Neural progenitor cell (in vitro differentiated cells): ENCODE data around the gene CAB39L. TPM values are rescaled to one million over a fixed set of nuclear protein-coding genes. Genes with fewer than 3 reads are reported as not detected.

ENCODE experiments used
- DNase-seq: peaks from one replicate; pipeline ENCODE4 v3.0.0-alpha.2; 2016; ENCODE audit warnings: low spot score
- H2AFZ ChIP-seq: fragments of 200-600 bp; sonication (generic); replicated peaks from 2 replicates; pipeline ENCODE4 v1.6.1; 2016; ENCODE audit warnings: antibody characterized with exemption
- H3F3A ChIP-seq: fragments of 200-600 bp; sonication (generic); 2 replicates; pipeline ENCODE4 v1.6.1; 2016; ENCODE audit warnings: antibody characterized with exemption, low read depth
- H3K27ac ChIP-seq: fragments of 200-600 bp; sonication (generic); 2 replicates; pipeline ENCODE4 v1.5.1; 2016; ENCODE audit warnings: mild to moderate bottlenecking
- H3K27me3 ChIP-seq: fragments of 200-600 bp; sonication (generic); 2 replicates; pipeline ENCODE4 v1.6.1; 2016; ENCODE audit warnings: mild to moderate bottlenecking, moderate library complexity
- H3K36me3 ChIP-seq: fragments of 200-600 bp; sonication (generic); 2 replicates; pipeline ENCODE4 v1.5.1; 2016
- H3K4me1 ChIP-seq: fragments of 200-600 bp; sonication (generic); 2 replicates; pipeline ENCODE4 v1.6.1; 2016; ENCODE audit warnings: mixed run types
- H3K4me2 ChIP-seq: fragments of 200-600 bp; sonication (generic); 2 replicates; pipeline ENCODE4 v1.6.1; 2016
- H3K4me3 ChIP-seq: fragments of 200-600 bp; sonication (generic); 2 replicates; pipeline ENCODE4 v1.5.1; 2016
- H3K79me2 ChIP-seq: fragments of 200-600 bp; sonication (generic); 2 replicates; pipeline ENCODE4 v1.6.1; 2016; ENCODE audit warnings: low read depth
- H3K9ac ChIP-seq: fragments of 200-600 bp; sonication (generic); 2 replicates; pipeline ENCODE4 v1.6.1; 2016
- H3K9me3 ChIP-seq: fragments of 200-600 bp; sonication (generic); 2 replicates; pipeline ENCODE4 v1.5.1; 2016; ENCODE audit warnings: low read depth
- H4K20me1 ChIP-seq: fragments of 200-600 bp; sonication (generic); 2 replicates; pipeline ENCODE4 v1.6.1; 2016; ENCODE audit warnings: low read depth
- H3K27ac Mint-ChIP-seq: 3 replicates; pipeline ENCODE4 v1.8.0; 2021; ENCODE audit warnings: mixed read lengths
- H3K27me3 Mint-ChIP-seq: 2 replicates; pipeline ENCODE4 v1.8.0; 2022; ENCODE audit warnings: low read depth, mild to moderate bottlenecking, inconsistent platforms, moderate library complexity, mixed read lengths; ENCODE audit not compliant: insufficient read depth
- H3K36me3 Mint-ChIP-seq: 3 replicates; pipeline ENCODE4 v1.8.0; 2021; ENCODE audit warnings: mixed read lengths
- H3K4me1 Mint-ChIP-seq: 3 replicates; pipeline ENCODE4 v1.8.0; 2021; ENCODE audit warnings: mixed read lengths
- H3K4me3 Mint-ChIP-seq: 3 replicates; pipeline ENCODE4 v1.8.0; 2021; ENCODE audit warnings: mild to moderate bottlenecking, moderate library complexity, mixed read lengths
- H3K9me3 Mint-ChIP-seq: 3 replicates; pipeline ENCODE4 v1.8.0; 2020; ENCODE audit warnings: mixed read lengths
- EZH2 ChIP-seq: fragments of 200-600 bp; sonication (generic); IDR thresholded peaks from 2 replicates; pipeline ENCODE4 v1.6.1; 2017; ENCODE audit warnings: antibody characterized with exemption, mild to moderate bottlenecking, moderate library complexity
- EZH2phosphoT487 ChIP-seq: fragments of 200-600 bp; sonication (generic); IDR thresholded peaks from 2 replicates; pipeline ENCODE4 v1.6.1; 2017; ENCODE audit warnings: antibody characterized with exemption
- total RNA-seq: library from RNA; depleted of rRNA; stranded (reverse); fragments of >200 nt; gene quantifications from 2 replicates; pipeline ENCODE4 v1.2.3, GENCODE V29; 2015; ENCODE audit warnings: low replicate concordance
- TF ChIP-seq, protein P1 (sequence below): fragments of 200-600 bp; sonication (generic); IDR thresholded peaks from 2 replicates; pipeline ENCODE4 v1.5.1; 2017; ENCODE audit warnings: antibody characterized with exemption, mild to moderate bottlenecking

Gene CAB39L
- total RNA-seq, 1 donor from 2014 or later: 18.1 TPM

DNA sequence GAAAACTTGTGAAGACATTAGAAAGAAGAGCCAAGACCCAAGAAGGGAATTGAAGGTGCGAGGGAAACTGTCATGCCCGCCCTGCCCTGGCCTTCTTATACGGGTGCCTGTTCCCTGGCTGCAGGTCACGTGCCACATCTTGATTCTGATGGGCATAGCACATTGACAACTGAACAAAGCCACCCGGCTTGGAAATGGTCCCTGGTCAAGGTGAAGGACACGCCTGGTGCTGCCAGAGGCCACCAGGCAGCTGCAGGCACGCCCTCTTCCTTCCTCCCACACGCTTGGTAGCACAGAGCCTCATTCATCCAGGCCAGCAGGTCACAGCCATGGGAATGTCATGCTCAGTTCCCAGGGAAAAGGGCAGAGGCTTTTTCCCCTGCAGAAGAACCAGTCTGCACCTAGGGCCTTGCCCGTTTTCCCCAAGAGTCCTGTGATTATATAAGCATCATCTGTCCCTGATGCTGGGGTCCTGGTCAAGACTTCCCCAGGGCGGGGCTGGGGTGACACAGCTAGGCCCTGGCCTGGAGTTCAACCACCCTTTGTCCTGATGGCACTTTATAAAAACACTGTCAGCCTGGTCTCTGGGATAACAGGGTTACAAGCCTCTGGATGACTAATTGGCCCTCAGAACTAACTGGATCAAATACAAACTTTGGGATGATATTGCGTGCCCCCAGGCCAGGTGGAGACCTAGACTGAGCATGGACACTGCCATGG is 140.2 kb downstream of the CAB39L start:
- Histone ChIP-seq H3K4me1 (no peaks in the 10 kb centered on the region), H2AFZ (no peak overlapping the region), H3K4me3 (no peak overlapping the region), H3K27me3 (no peaks in the 10 kb centered on the region), H3K27ac (no peak overlapping the region), H3F3A (no peaks in the 10 kb centered on the region), H3K9me3 (no peaks in the 10 kb centered on the region), H3K4me2 (no peak overlapping the region), H3K79me2 (no peaks in the 10 kb centered on the region), H3K9ac (no peak overlapping the region), H4K20me1 (no peaks in the 10 kb centered on the region), H3K36me3 (no peaks in the 10 kb centered on the region)
- Mint-ChIP-seq H3K27ac (no peak overlapping the region), H3K9me3 (no peaks in the 10 kb centered on the region), H3K4me3 (no peak overlapping the region), H3K36me3 (no peaks in the 10 kb centered on the region), H3K4me1 (peaks cover 38% of the 10 kb centered on the region), H3K27me3 (peaks cover 8% of the 10 kb centered on the region)
- no peak for DNase-seq
- no peak for TF ChIP-seq EZH2
- TF ChIP-seq, protein P1, sequence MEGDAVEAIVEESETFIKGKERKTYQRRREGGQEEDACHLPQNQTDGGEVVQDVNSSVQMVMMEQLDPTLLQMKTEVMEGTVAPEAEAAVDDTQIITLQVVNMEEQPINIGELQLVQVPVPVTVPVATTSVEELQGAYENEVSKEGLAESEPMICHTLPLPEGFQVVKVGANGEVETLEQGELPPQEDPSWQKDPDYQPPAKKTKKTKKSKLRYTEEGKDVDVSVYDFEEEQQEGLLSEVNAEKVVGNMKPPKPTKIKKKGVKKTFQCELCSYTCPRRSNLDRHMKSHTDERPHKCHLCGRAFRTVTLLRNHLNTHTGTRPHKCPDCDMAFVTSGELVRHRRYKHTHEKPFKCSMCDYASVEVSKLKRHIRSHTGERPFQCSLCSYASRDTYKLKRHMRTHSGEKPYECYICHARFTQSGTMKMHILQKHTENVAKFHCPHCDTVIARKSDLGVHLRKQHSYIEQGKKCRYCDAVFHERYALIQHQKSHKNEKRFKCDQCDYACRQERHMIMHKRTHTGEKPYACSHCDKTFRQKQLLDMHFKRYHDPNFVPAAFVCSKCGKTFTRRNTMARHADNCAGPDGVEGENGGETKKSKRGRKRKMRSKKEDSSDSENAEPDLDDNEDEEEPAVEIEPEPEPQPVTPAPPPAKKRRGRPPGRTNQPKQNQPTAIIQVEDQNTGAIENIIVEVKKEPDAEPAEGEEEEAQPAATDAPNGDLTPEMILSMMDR: no peak
- TF ChIP-seq EZH2phosphoT487: no peak

DNA sequence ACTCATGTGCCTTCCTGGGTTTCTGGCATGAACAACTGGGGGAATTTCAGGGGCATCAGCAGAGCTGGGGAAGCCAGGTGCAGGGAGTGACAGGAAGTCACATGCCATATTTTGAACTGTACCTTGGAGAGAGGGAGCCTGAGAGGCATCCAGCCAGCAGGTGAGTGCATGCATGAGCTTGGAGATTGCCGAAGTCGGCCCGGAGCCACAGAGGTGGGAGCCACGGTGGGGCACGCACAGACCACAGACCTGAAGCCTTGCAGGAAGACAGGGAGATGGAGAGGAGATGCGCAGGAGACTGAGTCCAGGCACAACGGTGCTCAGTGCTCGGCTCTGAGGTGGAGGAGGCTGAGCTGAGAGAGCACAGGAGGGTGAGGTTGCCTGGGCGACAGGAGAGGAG is 141.0 kb downstream of the CAB39L start:
- Mint-ChIP-seq H3K27me3 (peaks cover 8% of the 10 kb centered on the region), H3K36me3 (no peaks in the 10 kb centered on the region), H3K4me1 (peaks cover 38% of the 10 kb centered on the region), H3K4me3 (peak overlapping the region; percentile 33), H3K27ac (peak overlapping the region; percentile 83), H3K9me3 (no peaks in the 10 kb centered on the region)
- Histone ChIP-seq H4K20me1 (no peaks in the 10 kb centered on the region), H3K4me3 (no peak overlapping the region), H3K4me1 (no peaks in the 10 kb centered on the region), H3K79me2 (no peaks in the 10 kb centered on the region), H3F3A (no peaks in the 10 kb centered on the region), H3K9ac (no peak overlapping the region), H2AFZ (peak overlapping the region; percentile 42), H3K36me3 (no peaks in the 10 kb centered on the region), H3K27me3 (no peaks in the 10 kb centered on the region), H3K27ac (no peak overlapping the region), H3K4me2 (no peak overlapping the region), H3K9me3 (no peaks in the 10 kb centered on the region)
- TF ChIP-seq EZH2 (no peak), EZH2phosphoT487 (no peak)
- TF ChIP-seq, protein P1: no peak
- DNase-seq: no peak

DNA sequence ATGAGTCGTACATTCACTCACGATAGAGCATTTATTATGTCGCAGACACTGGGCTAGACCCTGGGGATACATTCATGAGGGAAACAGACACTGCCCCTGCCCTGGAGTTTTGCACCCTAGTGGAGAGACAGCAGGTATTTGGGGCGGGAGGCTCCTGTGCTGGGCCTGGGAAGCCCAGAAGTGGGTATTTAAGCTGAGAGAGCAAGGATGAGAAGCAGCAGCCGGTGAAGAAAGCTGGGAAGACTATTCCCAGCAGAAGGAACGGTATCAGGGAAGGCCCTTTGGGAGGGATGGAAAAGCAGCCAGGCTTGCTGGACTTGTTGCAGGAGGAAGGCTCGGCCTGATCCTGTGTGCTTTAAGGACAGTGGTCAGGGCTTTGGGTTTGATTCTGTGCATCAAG is 141.6 kb downstream of the CAB39L start:
- no peak overlapping the region for H3K4me3 ChIP-seq
- H3K27me3 Mint-ChIP-seq: peaks cover 8% of the 10 kb centered on the region
- no peaks in the 10 kb centered on the region for H3K27me3 ChIP-seq
- no peaks in the 10 kb centered on the region for H3K36me3 ChIP-seq
- peak overlapping the region; percentile 83 for H3K27ac Mint-ChIP-seq
- no peak for DNase-seq
- no peaks in the 10 kb centered on the region for H3K4me1 ChIP-seq
- no peaks in the 10 kb centered on the region for H3F3A ChIP-seq
- no peaks in the 10 kb centered on the region for H3K9me3 Mint-ChIP-seq
- H3K4me3 Mint-ChIP-seq: no peak overlapping the region
- TF ChIP-seq, protein P1: no peak
- TF ChIP-seq EZH2phosphoT487 (no peak), EZH2 (no peak)
- no peaks in the 10 kb centered on the region for H3K36me3 Mint-ChIP-seq
- H4K20me1 ChIP-seq: no peaks in the 10 kb centered on the region
- peak overlapping the region; percentile 42 for H2AFZ ChIP-seq
- no peak overlapping the region for H3K27ac ChIP-seq
- H3K9me3 ChIP-seq: no peaks in the 10 kb centered on the region
- no peak overlapping the region for H3K4me2 ChIP-seq
- H3K9ac ChIP-seq: no peak overlapping the region
- peaks cover 38% of the 10 kb centered on the region for H3K4me1 Mint-ChIP-seq
- H3K79me2 ChIP-seq: no peaks in the 10 kb centered on the region
